Parathyroid adenoma (tissue), 2 donors: ENCODE results near the gene BST1.

ENCODE experiments used
- H2AFZ ChIP-seq: fragments of 300-600 bp; sonication (generic); one replicate; pipeline ENCODE4 v1.7.0; 2017; ENCODE audit warnings: antibody characterized with exemption, mild to moderate bottlenecking
- H3K27ac ChIP-seq: fragments of 300-600 bp; sonication (generic); one replicate; pipeline ENCODE4 v1.7.0; 2017
- H3K27me3 ChIP-seq: fragments of 300-600 bp; sonication (generic); one replicate; pipeline ENCODE4 v1.7.0; 2017; ENCODE audit warnings: low read length; ENCODE audit not compliant: control insufficient read depth, insufficient read depth
- H3K36me3 ChIP-seq: fragments of 300-600 bp; sonication (generic); one replicate; pipeline ENCODE4 v1.7.0; 2017; ENCODE audit warnings: low read length; ENCODE audit not compliant: control insufficient read depth, insufficient read depth
- H3K4me1 ChIP-seq: fragments of 300-600 bp; sonication (generic); one replicate; pipeline ENCODE4 v1.7.0; 2017; ENCODE audit warnings: control low read depth
- H3K4me2 ChIP-seq: fragments of 300-600 bp; sonication (generic); one replicate; pipeline ENCODE4 v1.7.0; 2017; ENCODE audit warnings: low read length
- H3K4me3 ChIP-seq: fragments of 300-600 bp; sonication (generic); one replicate; pipeline ENCODE4 v1.7.0; 2017; ENCODE audit warnings: low read depth, low read length
- H3K79me2 ChIP-seq: fragments of 300-600 bp; sonication (generic); one replicate; pipeline ENCODE4 v1.7.0; 2017; ENCODE audit warnings: control low read depth
- H3K9ac ChIP-seq: fragments of 300-600 bp; sonication (generic); one replicate; pipeline ENCODE4 v1.7.0; 2017; ENCODE audit warnings: mild to moderate bottlenecking
- H3K9me3 ChIP-seq: fragments of 300-600 bp; sonication (generic); one replicate; pipeline ENCODE4 v1.7.0; 2017; ENCODE audit warnings: low read length; ENCODE audit not compliant: control insufficient read depth
- TF ChIP-seq, protein P1 (sequence below): fragments of 300-600 bp; sonication (generic); IDR thresholded peaks from one replicate; pipeline ENCODE4 v1.7.0; 2017; ENCODE audit warnings: antibody characterized with exemption, mild to moderate bottlenecking
- donor health status: primary hyperparathyroidism.

BST1 gene

DNA sequence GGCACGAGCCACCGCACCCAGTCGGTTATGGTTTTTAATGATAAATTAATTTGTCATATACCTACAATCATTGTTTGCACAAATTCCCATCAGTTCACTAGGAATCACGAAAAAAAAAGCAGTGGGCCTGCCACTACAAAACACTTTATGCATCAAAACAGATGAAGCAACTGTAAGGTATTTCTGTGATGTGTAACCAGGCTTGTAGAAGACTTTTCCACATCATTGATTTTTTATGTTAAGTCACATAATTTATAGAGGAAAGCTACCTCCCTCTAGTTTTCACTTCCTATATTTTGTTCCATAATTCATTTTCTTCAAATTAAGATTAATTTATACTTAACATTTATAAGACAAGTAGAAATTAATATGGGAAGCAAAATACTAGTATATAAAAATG is 27.9 kb upstream of the BST1 start:
- Histone ChIP-seq H3K36me3 (no peaks in the 10 kb centered on the region), H3K27ac (no peak overlapping the region), H2AFZ (no peak overlapping the region), H3K79me2 (no peaks in the 10 kb centered on the region), H3K4me2 (no peak overlapping the region), H3K4me3 (no peak overlapping the region), H3K4me1 (no peaks in the 10 kb centered on the region), H3K9ac (no peak overlapping the region), H3K9me3 (no peaks in the 10 kb centered on the region), H3K27me3 (no peaks in the 10 kb centered on the region)
- TF ChIP-seq, protein P1, sequence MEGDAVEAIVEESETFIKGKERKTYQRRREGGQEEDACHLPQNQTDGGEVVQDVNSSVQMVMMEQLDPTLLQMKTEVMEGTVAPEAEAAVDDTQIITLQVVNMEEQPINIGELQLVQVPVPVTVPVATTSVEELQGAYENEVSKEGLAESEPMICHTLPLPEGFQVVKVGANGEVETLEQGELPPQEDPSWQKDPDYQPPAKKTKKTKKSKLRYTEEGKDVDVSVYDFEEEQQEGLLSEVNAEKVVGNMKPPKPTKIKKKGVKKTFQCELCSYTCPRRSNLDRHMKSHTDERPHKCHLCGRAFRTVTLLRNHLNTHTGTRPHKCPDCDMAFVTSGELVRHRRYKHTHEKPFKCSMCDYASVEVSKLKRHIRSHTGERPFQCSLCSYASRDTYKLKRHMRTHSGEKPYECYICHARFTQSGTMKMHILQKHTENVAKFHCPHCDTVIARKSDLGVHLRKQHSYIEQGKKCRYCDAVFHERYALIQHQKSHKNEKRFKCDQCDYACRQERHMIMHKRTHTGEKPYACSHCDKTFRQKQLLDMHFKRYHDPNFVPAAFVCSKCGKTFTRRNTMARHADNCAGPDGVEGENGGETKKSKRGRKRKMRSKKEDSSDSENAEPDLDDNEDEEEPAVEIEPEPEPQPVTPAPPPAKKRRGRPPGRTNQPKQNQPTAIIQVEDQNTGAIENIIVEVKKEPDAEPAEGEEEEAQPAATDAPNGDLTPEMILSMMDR, result no peak

DNA sequence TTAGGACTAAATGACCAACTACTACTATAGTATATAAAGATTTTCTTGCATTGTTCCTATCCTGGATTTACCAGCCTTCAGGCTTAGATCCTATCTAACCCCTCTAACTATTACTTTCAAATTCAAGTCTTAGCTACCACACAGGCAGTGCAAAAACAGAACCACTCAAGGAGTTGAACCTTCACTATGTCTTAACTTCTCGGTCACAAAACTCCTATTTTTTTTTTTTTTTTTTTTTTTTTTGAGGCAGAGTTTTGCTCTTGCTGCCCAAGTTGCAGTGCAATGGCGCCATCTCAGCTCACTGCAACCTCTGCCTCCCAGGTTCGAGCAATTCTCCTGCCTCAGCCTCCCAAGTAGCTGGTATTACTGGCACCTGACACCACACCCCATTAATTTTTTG is 27.5 kb upstream of the BST1 start:
- no peaks in the 10 kb centered on the region for H3K79me2 ChIP-seq
- no peaks in the 10 kb centered on the region for H3K9me3 ChIP-seq
- H3K4me3 ChIP-seq, result no peak overlapping the region
- no peaks in the 10 kb centered on the region for H3K4me1 ChIP-seq
- TF ChIP-seq, protein P1, result no peak
- no peak overlapping the region for H3K4me2 ChIP-seq
- no peaks in the 10 kb centered on the region for H3K27me3 ChIP-seq
- no peaks in the 10 kb centered on the region for H3K36me3 ChIP-seq
- H3K9ac ChIP-seq, result no peak overlapping the region
- H3K27ac ChIP-seq, result no peak overlapping the region
- no peak overlapping the region for H2AFZ ChIP-seq

DNA sequence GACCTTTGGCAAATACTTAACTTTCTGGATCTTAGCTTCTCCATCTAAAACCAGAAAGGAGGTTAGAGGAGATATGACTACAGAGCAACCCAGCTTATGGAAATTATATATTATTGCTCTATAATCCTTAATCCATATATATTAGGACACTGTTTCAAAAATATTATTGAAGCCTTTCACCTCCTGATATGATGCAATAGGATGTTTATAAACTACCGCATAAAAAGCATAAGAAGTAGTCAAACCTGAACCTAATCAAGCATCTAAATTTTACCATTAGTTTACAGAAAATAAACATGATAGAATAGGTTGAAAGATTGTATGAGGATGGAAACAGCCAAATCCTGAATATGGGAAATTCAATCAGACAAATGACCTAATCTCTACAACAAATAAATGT is 26.8 kb upstream of the BST1 start:
- Histone ChIP-seq H3K79me2 (no peaks in the 10 kb centered on the region), H3K36me3 (no peaks in the 10 kb centered on the region), H3K4me3 (no peak overlapping the region), H2AFZ (no peak overlapping the region), H3K4me2 (no peak overlapping the region), H3K27ac (no peak overlapping the region), H3K9me3 (no peaks in the 10 kb centered on the region), H3K4me1 (no peaks in the 10 kb centered on the region), H3K27me3 (no peaks in the 10 kb centered on the region), H3K9ac (no peak overlapping the region)
- TF ChIP-seq, protein P1, result no peak

DNA sequence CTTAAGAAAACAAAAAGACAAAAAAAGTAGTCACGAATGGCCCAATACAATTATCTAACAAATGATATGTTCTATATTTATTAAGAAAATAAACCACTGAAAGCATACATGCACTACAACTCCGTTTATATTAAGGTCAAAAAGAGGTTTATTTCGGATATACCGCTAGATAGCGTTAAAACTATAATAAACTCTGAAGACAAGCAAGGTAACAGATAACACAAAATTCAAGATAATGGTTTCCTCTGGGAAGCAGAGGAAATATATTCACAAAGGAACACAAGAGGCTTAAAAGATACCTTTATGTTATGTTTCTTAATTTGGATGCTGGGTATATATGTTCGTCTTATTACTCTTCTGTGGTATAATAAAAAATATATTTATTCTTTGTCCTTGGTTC is 26.0 kb upstream of the BST1 start:
- Histone ChIP-seq H3K79me2 (no peaks in the 10 kb centered on the region), H3K4me3 (no peak overlapping the region), H2AFZ (no peak overlapping the region), H3K9me3 (no peaks in the 10 kb centered on the region), H3K27me3 (no peaks in the 10 kb centered on the region), H3K36me3 (no peaks in the 10 kb centered on the region), H3K9ac (no peak overlapping the region), H3K27ac (no peak overlapping the region), H3K4me1 (no peaks in the 10 kb centered on the region), H3K4me2 (no peak overlapping the region)
- TF ChIP-seq, protein P1, result no peak

- TF ChIP-seq, protein P1, result no peak
- no peaks in the 10 kb centered on the region for H3K9me3 ChIP-seq
- H3K79me2 ChIP-seq, result no peaks in the 10 kb centered on the region
- no peaks in the 10 kb centered on the region for H3K27me3 ChIP-seq
- H3K4me1 ChIP-seq, result no peaks in the 10 kb centered on the region
- no peak overlapping the region for H3K27ac ChIP-seq
- H3K9ac ChIP-seq, result no peak overlapping the region
- H3K4me2 ChIP-seq, result no peak overlapping the region
- no peak overlapping the region for H3K4me3 ChIP-seq
- no peaks in the 10 kb centered on the region for H3K36me3 ChIP-seq
- H2AFZ ChIP-seq, result no peak overlapping the region
Measured at GRCh38 chr4:15677507-15677988, 25.3 kb upstream of the BST1 start.
